PFSK-1 (cell line): ENCODE data around the gene KCNQ1.

ENCODE experiments used
- FOXP2 ChIP-seq: optimal IDR thresholded peaks from 2 replicates; pipeline ENCODE3; 2011; ENCODE audit warnings: borderline replicate concordance, control low read depth, inconsistent platforms; ENCODE audit not compliant: insufficient read depth; ENCODE audit errors: extremely low read length, extremely low read depth
- POLR2AphosphoS5 ChIP-seq: IDR thresholded peaks from 2 replicates; pipeline ENCODE4 v1.6.1; 2012; ENCODE audit warnings: low read depth, mild to moderate bottlenecking, control low read depth, low read length, moderate library complexity
- REST ChIP-seq, 2 experiments: IDR thresholded peaks; 2 replicates each; pipeline versions ENCODE4 v1.6.1 to v1.8.0; 2011 to 2012; ENCODE audit warnings: low read depth in 2 of 2, low read length in 2 of 2, control low read depth in 1 of 2, inconsistent platforms in 1 of 2, mild to moderate bottlenecking in 1 of 2, moderate library complexity in 1 of 2; ENCODE audit not compliant: insufficient read depth in 1 of 2
- SIN3A ChIP-seq: IDR thresholded peaks from 2 replicates; pipeline ENCODE4 v1.6.1; 2012; ENCODE audit warnings: mild to moderate bottlenecking, low read length, moderate library complexity, borderline replicate concordance; ENCODE audit not compliant: insufficient read depth
- TAF1 ChIP-seq: IDR thresholded peaks from 2 replicates; pipeline ENCODE4 v1.6.1; 2012; ENCODE audit warnings: low read length, control low read depth, borderline replicate concordance; ENCODE audit not compliant: insufficient read depth

KCNQ1 gene

GRCh38 chr11:2585566-2586086, 140.8 kb downstream of the KCNQ1 start:
- TF ChIP-seq REST (IDR thresholded peaks at IDR 0.05; ENCODE audit: insufficient read depth in 1 of 2, low read depth in 2 of 2, low read length in 2 of 2) (no peak), POLR2AphosphoS5 (no peak), FOXP2 (no peak), SIN3A (no peak), TAF1 (no peak)

- TF ChIP-seq TAF1 = no peak
- no peak for TF ChIP-seq POLR2AphosphoS5
- no peak for TF ChIP-seq FOXP2
- TF ChIP-seq SIN3A = no peak
- no peak for TF ChIP-seq REST (IDR thresholded peaks at IDR 0.05; ENCODE audit: insufficient read depth in 1 of 2, low read depth in 2 of 2, low read length in 2 of 2)
Observed at GRCh38 chr11:2586087-2586792, 141.4 kb downstream of the KCNQ1 start.

- TF ChIP-seq REST (IDR thresholded peaks at IDR 0.05; ENCODE audit: insufficient read depth in 1 of 2, low read depth in 2 of 2, low read length in 2 of 2) (no peak), TAF1 (no peak), SIN3A (no peak), FOXP2 (no peak), POLR2AphosphoS5 (no peak)
Observed at GRCh38 chr11:2586793-2587131, 142.0 kb downstream of the KCNQ1 start.

- TF ChIP-seq FOXP2 = no peak
- TF ChIP-seq POLR2AphosphoS5 = no peak
- TF ChIP-seq REST (IDR thresholded peaks at IDR 0.05; ENCODE audit: insufficient read depth in 1 of 2, low read depth in 2 of 2, low read length in 2 of 2) = no peak
- TF ChIP-seq TAF1 = no peak
- TF ChIP-seq SIN3A = no peak
Observed at GRCh38 chr11:2587132-2587930, 142.5 kb downstream of the KCNQ1 start.
